Measurements from ENCODE around the gene VPS4A. TPM values are rescaled to one million over a fixed set of nuclear protein-coding genes. Genes with fewer than 3 reads are reported as not detected.

VPS4A gene
- total RNA-seq, 1 experiment from 2014 or later = 27.3 TPM

DNA sequence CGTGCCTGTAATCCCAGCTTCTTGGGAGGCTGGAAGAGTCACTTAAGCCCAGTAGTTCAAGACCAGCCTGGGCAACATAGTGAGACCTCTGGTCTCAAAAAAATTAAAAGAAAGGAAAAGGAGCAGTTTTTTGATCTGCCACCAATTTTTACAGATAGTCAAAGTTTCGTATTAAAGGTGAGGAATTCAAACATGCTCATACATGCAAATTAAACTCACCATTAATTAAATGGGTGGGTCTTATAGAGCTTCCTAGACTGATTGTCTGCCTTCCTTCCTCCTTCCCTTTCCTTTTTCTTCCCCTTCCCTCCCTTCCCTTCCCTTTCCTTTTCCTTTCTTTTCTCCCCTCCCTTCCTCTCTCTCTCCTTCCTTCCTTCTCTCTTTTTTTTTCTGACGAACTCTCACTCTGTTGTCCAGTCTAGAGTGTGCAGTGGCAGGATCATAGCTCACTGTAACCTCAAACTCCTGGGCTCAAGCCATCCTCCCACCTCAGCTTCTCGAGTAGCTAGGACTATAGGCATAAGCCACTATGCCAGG is 36.4 kb upstream of the VPS4A start:
- ChIA-PET POLR2A (ENCODE audit: unreplicated experiment) (no interaction called here), CTCF (no interaction called here)
- Histone ChIP-seq H3K4me2 (ENCODE audit: low read length) (no peak overlapping the region), H3K9me2 (replicated peaks; ENCODE audit: low read length) (no peaks in the 10 kb centered on the region), H3K9me3 (ENCODE audit: low read length) (no peaks in the 10 kb centered on the region), H3K27me3 (ENCODE audit: low read length) (no peaks in the 10 kb centered on the region), H4K20me1 (ENCODE audit: low read length) (no peaks in the 10 kb centered on the region), H3K4me1 (ENCODE audit: insufficient read depth, low read length) (no peaks in the 10 kb centered on the region), H3K79me2 (ENCODE audit: low read length) (no peaks in the 10 kb centered on the region), H2AFZ (ENCODE audit: low read length) (no peak overlapping the region), H3F3A (ENCODE audit: low read length, unreplicated experiment) (no peaks in the 10 kb centered on the region), H3K36me3 (ENCODE audit: low read depth, low read length) (peaks cover 13% of the 10 kb centered on the region), H3K9ac (ENCODE audit: low read length) (no peak overlapping the region), H3K27ac (ENCODE audit: low read length) (no peak overlapping the region), H3K4me3 (ENCODE audit: low read length) (no peak overlapping the region)
- ATAC-seq = no peak
- no TSS peak for BruUV-seq (replicated peaks)
- TF ChIP-seq EZH2phosphoT487 (IDR thresholded peaks at IDR 0.05; ENCODE audit: borderline replicate concordance, low read length) = no peak
- TF ChIP-seq EZH2 (IDR thresholded peaks at IDR 0.05; ENCODE audit: low read length, unreplicated experiment) = no peak
- TF ChIP-seq, protein P1, sequence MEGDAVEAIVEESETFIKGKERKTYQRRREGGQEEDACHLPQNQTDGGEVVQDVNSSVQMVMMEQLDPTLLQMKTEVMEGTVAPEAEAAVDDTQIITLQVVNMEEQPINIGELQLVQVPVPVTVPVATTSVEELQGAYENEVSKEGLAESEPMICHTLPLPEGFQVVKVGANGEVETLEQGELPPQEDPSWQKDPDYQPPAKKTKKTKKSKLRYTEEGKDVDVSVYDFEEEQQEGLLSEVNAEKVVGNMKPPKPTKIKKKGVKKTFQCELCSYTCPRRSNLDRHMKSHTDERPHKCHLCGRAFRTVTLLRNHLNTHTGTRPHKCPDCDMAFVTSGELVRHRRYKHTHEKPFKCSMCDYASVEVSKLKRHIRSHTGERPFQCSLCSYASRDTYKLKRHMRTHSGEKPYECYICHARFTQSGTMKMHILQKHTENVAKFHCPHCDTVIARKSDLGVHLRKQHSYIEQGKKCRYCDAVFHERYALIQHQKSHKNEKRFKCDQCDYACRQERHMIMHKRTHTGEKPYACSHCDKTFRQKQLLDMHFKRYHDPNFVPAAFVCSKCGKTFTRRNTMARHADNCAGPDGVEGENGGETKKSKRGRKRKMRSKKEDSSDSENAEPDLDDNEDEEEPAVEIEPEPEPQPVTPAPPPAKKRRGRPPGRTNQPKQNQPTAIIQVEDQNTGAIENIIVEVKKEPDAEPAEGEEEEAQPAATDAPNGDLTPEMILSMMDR (conservative IDR thresholded peaks at IDR 0.05; ENCODE audit: low read depth, low read length) = no peak
- intact Hi-C loops (cut with micrococcal nuclease) = loop anchor here (10.0 kb wide), 1 partner anchor 50 kb away; no protein-coding TSS in a partner anchor
- no peak for DNase-seq

DNA sequence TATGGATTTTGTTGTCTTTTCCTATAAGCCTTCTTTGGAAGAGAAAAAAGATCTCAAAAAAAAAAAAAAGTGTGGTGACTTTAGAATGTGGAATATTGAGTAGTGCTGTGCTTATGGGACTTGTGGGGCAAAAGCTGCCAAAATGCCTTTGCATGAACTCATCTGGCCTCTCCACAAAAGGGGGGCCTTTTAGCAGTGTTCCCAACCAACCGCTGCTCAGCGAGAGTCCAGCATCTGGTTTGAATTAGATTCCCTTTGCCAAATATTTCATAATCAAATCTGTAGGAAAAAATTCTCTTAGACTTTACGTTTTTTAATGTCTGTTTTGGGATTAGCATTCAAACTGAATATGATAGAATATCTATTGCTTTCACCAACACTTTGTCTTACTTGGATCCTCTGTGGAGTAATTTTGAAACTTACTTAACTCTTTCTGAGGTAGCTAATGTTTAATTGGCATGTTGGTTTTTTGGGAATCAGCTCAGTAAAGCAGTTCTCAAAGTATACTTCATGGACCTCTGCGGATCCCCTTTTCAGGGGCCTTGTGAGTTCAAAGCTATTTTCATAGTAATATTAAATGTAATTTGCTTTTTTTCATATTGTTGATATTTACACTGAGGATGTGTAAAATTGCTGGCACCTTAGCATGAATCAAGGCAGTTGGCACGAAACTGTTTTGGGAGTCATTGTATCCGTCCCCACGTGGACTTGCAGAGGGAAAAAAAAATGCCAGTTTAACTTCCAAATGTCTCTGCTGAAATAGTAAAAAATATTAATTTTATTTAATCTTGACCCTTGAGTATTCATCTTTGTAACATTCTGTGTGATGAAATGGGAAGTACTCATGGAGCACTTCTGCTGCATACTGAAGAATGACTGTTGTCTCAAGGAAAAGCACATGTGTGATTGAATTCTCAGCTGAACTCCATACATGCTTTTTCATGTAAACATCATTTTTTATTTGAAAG is 34.7 kb upstream of the VPS4A start:
- TF ChIP-seq, protein P1 (conservative IDR thresholded peaks at IDR 0.05; ENCODE audit: low read depth, low read length) = no peak
- TF ChIP-seq EZH2 (IDR thresholded peaks at IDR 0.05; ENCODE audit: low read length, unreplicated experiment) (no peak), EZH2phosphoT487 (IDR thresholded peaks at IDR 0.05; ENCODE audit: borderline replicate concordance, low read length) (no peak)
- Histone ChIP-seq H3K27me3 (ENCODE audit: low read length) (no peaks in the 10 kb centered on the region), H3K27ac (ENCODE audit: low read length) (no peak overlapping the region), H3K36me3 (ENCODE audit: low read depth, low read length) (peaks cover 6% of the 10 kb centered on the region; the same call in 1 of the 2 replicates), H3K79me2 (ENCODE audit: low read length) (no peaks in the 10 kb centered on the region), H2AFZ (ENCODE audit: low read length) (no peak overlapping the region), H4K20me1 (ENCODE audit: low read length) (no peaks in the 10 kb centered on the region), H3K9ac (ENCODE audit: low read length) (no peak overlapping the region), H3K4me1 (ENCODE audit: insufficient read depth, low read length) (no peaks in the 10 kb centered on the region), H3F3A (ENCODE audit: low read length, unreplicated experiment) (no peaks in the 10 kb centered on the region), H3K4me2 (ENCODE audit: low read length) (no peak overlapping the region), H3K9me3 (ENCODE audit: low read length) (no peaks in the 10 kb centered on the region), H3K4me3 (ENCODE audit: low read length) (no peak overlapping the region), H3K9me2 (replicated peaks; ENCODE audit: low read length) (no peaks in the 10 kb centered on the region)
- DNase-seq (no peak), ATAC-seq (no peak)
- intact Hi-C loops (cut with micrococcal nuclease) = loop anchor here (10.0 kb wide), 1 partner anchor 52 kb away; no protein-coding TSS in a partner anchor
- BruUV-seq (replicated peaks) = no TSS peak
- ChIA-PET CTCF (interaction anchor here (0.7 kb wide), 1 partner anchor 118 kb away, joined by 4 read pairs; no protein-coding TSS in a partner anchor), POLR2A (ENCODE audit: unreplicated experiment) (no interaction called here)
